C4-2B (cell line): ENCODE data around the gene FABP6.

Experiments
- CTCF ChIP-seq: fragments of 450-650 bp; conservative IDR thresholded peaks from 2 replicates; pipeline ENCODE4 v1.5.1; 2017; ENCODE audit warnings: mild to moderate bottlenecking
- ZFX ChIP-seq: fragments of 450-650 bp; IDR thresholded peaks from 2 replicates; pipeline ENCODE4 v1.6.1; 2017

GRCh38 chr5:160260006-160260775 is 30.9 kb downstream of the FABP6 start:
- no peak for TF ChIP-seq CTCF
- no peak for TF ChIP-seq ZFX
